Activated CD8-positive, alpha-beta T cell treated with anti-CD3 and anti-CD28 coated beads, Interleukin-2, amount 10 ng/mL, durations not matched to agents 7 days and 5 days (primary cell): ENCODE data around the gene HERPUD2. TPM values are rescaled to one million over a fixed set of nuclear protein-coding genes. Genes with fewer than 3 reads are reported as not detected.

ENCODE experiments used
- ATAC-seq: fragments of 150-1000 bp; cut with Tn5 transposase; one replicate; pipeline ENCODE4 v1.10.0; 2021; ENCODE audit warnings: moderate library complexity
- CTCF ChIA-PET: fragments of 350-600 bp; sonication (Branson Sonifier 250); formaldehyde crosslinking; loops from one replicate; lab custom pipeline; 2021; ENCODE audit warnings: antibody characterized with exemption; lab: Charles Lee
- POLR2A ChIA-PET: fragments of 350-600 bp; sonication (Branson Sonifier 250); formaldehyde crosslinking; loops from one replicate; lab custom pipeline; 2021; ENCODE audit warnings: antibody characterized with exemption; lab: Charles Lee
- DNase-seq: peaks from one replicate; pipeline ENCODE4 v3.0.0-alpha.2; 2020
- H3K27ac Mint-ChIP-seq: one replicate; pipeline ENCODE4 v1.8.0; 2021; ENCODE audit warnings: mild to moderate bottlenecking, mixed read lengths
- H3K27me3 Mint-ChIP-seq: one replicate; pipeline ENCODE4 v1.8.0; 2021; ENCODE audit warnings: low read depth, mixed read lengths
- H3K36me3 Mint-ChIP-seq: one replicate; pipeline ENCODE4 v1.8.0; 2021; ENCODE audit warnings: low read depth, mixed read lengths
- H3K4me1 Mint-ChIP-seq: one replicate; pipeline ENCODE4 v1.8.0; 2021; ENCODE audit warnings: low read depth, mixed read lengths
- H3K4me3 Mint-ChIP-seq: one replicate; pipeline ENCODE4 v1.8.0; 2021; ENCODE audit warnings: mild to moderate bottlenecking, mixed read lengths
- H3K9me3 Mint-ChIP-seq: one replicate; pipeline ENCODE4 v1.8.0; 2022; ENCODE audit warnings: mixed read lengths; ENCODE audit not compliant: insufficient read depth
- total RNA-seq, 2 experiments: library from RNA; stranded (reverse); gene quantifications; one replicate each; pipeline ENCODE4 v1.2.3, GENCODE V29; 2021

The HERPUD2 gene
- total RNA-seq, 2 experiments from 2014 or later, result 30.4 to 31.3 TPM

DNA sequence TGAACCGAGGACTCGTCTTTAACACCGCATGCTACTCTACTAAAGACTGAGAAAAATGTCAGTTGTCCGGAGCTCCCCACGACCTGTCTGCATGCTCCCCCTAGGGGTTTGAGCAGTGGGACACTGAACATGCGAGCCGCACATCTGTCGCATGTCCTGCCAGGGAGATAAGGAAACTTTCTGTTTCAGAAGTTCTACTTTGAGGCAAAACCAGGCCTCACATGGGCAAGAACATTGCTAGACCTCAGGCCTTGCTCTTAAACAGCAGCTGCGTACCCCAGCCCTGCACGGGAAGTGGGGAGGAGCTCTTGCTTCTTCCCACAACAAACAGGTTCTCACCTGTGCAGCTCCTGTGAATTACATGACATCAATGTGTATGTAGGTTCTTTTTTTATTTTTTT, 30.3 kb upstream of the HERPUD2 start:
- Mint-ChIP-seq H3K36me3 (no peaks in the 10 kb centered on the region), H3K27me3 (no peaks in the 10 kb centered on the region), H3K4me1 (peaks cover 77% of the 10 kb centered on the region), H3K4me3 (peak overlapping the region; percentile 47), H3K27ac (peak overlapping the region; percentile 83), H3K9me3 (peaks cover 10% of the 10 kb centered on the region)
- POLR2A ChIA-PET, result interaction anchor here (0.6 to 7.6 kb wide), 4 partner anchors 15 to 75 kb away, joined by 3 to 64 read pairs (median 30); partner anchors contain the start of genes HERPUD2 and SEPTIN7
- peak; percentile 81 for DNase-seq
- CTCF ChIA-PET, result interaction anchor here (0.7 to 10.4 kb wide), 18 partner anchors 10 to 217 kb away, joined by 3 to 144 read pairs (median 3); partner anchors contain the start of genes HERPUD2 and SEPTIN7
- ATAC-seq, result peak; percentile 85

DNA sequence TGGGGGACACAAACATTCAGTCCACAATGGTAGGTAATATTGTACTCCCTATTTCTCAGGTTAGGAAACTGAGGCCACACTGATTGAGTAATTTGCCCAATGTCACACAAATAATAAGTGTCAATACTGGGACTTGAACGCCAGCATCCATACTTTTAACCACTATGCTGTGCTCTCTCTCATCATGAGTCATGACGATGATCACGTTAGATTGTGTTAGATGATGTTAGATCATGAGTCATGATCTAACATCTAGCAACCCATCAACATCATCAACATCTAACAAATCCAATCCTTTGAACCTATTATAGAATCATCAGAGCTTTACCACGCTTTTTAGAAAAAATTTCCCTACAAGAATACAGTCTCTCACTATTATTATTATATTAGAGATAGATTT, 28.1 kb upstream of the HERPUD2 start:
- POLR2A ChIA-PET, result interaction anchor here (1.6 to 2.4 kb wide), 3 partner anchors 29 to 79 kb away, joined by 4 to 14 read pairs (median 11); partner anchors contain the start of genes HERPUD2 and SEPTIN7
- H3K4me1 Mint-ChIP-seq, result peaks cover 54% of the 10 kb centered on the region
- ATAC-seq, result peak; percentile 14
- CTCF ChIA-PET, result interaction anchor here (0.7 to 10.4 kb wide), 8 partner anchors 13 to 596 kb away, joined by 3 to 144 read pairs (median 4); partner anchors contain the start of genes HERPUD2 and SEPTIN7
- peaks cover 10% of the 10 kb centered on the region for H3K9me3 Mint-ChIP-seq
- H3K4me3 Mint-ChIP-seq, result no peak overlapping the region
- no peak overlapping the region for H3K27ac Mint-ChIP-seq
- H3K36me3 Mint-ChIP-seq, result no peaks in the 10 kb centered on the region
- no peak for DNase-seq
- H3K27me3 Mint-ChIP-seq, result peaks cover 2% of the 10 kb centered on the region

DNA sequence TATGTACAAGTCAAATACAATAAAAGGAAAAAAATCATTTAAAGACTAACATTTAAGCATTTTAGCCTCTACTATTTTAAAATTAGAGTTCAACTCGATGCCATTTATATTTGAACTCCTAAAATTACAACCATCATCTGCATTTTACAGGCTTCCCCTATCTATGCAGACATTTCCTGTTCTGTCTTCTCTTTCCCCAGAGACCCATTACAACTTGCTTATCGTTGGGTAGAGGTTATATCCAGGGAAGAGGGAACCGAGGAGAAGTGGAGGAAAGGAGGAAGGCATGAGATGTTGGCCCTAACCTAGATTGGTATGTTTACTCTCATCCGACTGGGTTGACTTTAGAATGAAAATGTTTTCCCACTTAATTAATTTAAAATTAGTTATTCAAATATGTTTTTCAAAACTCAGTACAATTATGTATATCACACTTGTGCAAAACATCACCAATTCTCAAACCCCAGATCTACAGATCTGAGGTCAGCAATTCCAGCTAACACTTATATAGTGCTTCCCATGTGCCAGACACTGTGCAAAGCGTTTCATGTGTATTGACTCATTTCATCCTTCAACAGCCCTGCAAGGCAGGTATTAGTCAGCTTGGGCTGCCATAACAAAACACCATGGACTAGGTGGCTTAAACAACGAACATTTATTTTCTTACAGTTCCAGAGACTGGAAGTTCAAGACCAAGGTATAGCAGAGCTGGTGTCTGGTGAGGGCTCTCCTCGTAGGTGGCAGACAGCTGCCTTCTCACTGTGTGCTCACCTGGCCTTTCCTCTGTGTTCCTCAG, 27.3 kb upstream of the HERPUD2 start:
- peaks cover 49% of the 10 kb centered on the region for H3K4me1 Mint-ChIP-seq
- DNase-seq, result no peak
- ATAC-seq, result no peak
- peaks cover 10% of the 10 kb centered on the region for H3K9me3 Mint-ChIP-seq
- no peaks in the 10 kb centered on the region for H3K36me3 Mint-ChIP-seq
- POLR2A ChIA-PET, result interaction anchor here (1.6 to 2.4 kb wide), 3 partner anchors 28 to 80 kb away, joined by 4 to 14 read pairs (median 11); partner anchors contain the start of genes HERPUD2 and SEPTIN7
- no peak overlapping the region for H3K27ac Mint-ChIP-seq
- no peak overlapping the region for H3K4me3 Mint-ChIP-seq
- peaks cover 2% of the 10 kb centered on the region for H3K27me3 Mint-ChIP-seq
- CTCF ChIA-PET, result interaction anchor here (0.8 to 10.4 kb wide), 5 partner anchors 12 to 79 kb away, joined by 3 to 144 read pairs (median 6); partner anchors contain the start of genes HERPUD2 and SEPTIN7

DNA sequence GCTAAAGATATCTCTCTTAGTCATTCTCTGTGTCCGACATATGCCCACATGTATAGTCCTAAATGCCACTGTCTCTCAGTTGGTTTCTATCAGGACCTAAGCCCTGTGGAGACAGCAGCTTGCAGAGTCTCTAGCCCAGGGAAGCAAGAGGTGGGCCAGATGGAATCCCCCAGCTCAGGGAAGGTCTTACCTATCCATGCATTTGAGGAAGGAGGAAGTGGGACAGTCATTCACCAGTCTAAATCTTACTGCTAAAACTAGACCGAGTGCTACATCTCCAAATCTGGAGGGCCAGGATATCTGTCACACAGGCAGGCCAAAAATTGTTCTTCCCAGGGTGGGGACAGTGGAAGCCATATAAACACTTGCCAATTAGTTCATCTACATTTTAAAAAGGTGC, 26.4 kb upstream of the HERPUD2 start:
- ATAC-seq (no peak), DNase-seq (no peak)
- Mint-ChIP-seq H3K27me3 (peaks cover 2% of the 10 kb centered on the region), H3K9me3 (peaks cover 10% of the 10 kb centered on the region), H3K4me1 (peaks cover 40% of the 10 kb centered on the region), H3K27ac (no peak overlapping the region), H3K36me3 (no peaks in the 10 kb centered on the region), H3K4me3 (no peak overlapping the region)
- CTCF ChIA-PET, result interaction anchor here (10.4 kb wide), 1 partner anchor 11 kb away, joined by 144 read pairs; no protein-coding TSS in a partner anchor
- POLR2A ChIA-PET, result no interaction called here

DNA sequence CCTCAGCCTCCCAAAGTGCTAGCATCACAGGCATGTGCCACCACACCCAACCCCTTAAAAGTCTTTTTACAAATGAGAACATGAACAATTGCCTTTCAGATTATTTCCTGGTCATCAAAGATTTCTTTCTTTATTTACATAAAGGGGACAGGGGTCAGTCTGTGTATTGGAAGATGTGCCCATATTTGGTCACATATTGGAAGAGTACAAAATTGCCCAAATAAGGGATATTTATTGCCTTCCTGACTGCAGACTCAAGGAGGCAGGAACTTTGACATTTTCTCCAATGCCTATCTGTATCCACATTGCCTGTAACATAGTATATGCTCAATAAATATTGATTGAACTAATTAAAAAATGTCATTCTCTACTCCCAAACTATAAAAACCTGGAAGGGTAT, 25.9 kb upstream of the HERPUD2 start:
- Mint-ChIP-seq H3K36me3 (no peaks in the 10 kb centered on the region), H3K27ac (no peak overlapping the region), H3K4me3 (no peak overlapping the region), H3K27me3 (peaks cover 2% of the 10 kb centered on the region), H3K4me1 (peaks cover 40% of the 10 kb centered on the region), H3K9me3 (peaks cover 10% of the 10 kb centered on the region)
- ChIA-PET POLR2A (no interaction called here), CTCF (interaction anchor here (0.9 to 10.4 kb wide), 2 partner anchors 11 to 56 kb away, joined by 3 to 144 read pairs; no protein-coding TSS in a partner anchor)
- no peak for DNase-seq
- no peak for ATAC-seq

DNA sequence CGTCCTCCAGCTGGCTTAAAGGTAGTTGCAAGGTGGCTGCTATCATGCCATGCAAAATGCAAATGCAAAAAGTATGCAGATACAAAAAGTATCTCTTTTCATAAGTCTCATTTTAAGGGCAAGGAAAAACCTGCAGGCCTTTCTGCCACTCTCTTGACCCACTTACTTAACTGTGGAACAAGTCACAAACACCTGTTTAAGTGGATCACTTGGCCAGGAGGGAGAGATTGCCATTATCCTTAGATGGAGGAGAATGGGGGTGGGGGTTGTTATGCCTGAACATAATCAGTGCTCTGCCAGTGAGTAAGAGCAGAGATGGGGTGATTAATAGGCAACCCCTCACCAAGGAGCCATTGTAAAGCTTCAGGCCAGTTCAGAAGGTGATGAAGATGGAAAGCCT, 25.1 kb upstream of the HERPUD2 start:
- peaks cover 35% of the 10 kb centered on the region for H3K4me1 Mint-ChIP-seq
- DNase-seq, result no peak
- no peak for ATAC-seq
- ChIA-PET CTCF (interaction anchor here (0.9 kb wide), 1 partner anchor 56 kb away, joined by 3 read pairs; no protein-coding TSS in a partner anchor), POLR2A (no interaction called here)
- H3K9me3 Mint-ChIP-seq, result peaks cover 10% of the 10 kb centered on the region
- H3K27me3 Mint-ChIP-seq, result peaks cover 2% of the 10 kb centered on the region
- H3K36me3 Mint-ChIP-seq, result no peaks in the 10 kb centered on the region
- H3K27ac Mint-ChIP-seq, result no peak overlapping the region
- H3K4me3 Mint-ChIP-seq, result no peak overlapping the region

DNA sequence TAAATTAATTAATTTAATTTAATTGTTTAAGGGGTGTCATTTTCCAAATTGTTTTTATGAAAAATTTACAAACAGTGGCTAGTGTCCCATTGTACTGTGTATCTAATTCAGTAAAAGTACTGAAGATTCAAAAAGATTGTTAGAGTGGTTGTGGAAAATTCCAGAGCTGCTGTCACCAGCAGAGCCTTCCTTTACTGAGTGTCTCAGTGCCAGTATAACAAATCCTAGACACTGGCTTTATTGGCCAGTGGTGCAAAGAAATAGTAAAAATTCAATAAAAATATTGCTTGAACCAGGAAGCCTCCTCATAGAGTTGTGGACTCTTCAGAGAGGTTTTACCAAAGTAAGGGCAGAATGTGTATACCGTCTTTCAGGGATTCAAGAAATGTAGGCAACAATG, 23.1 kb upstream of the HERPUD2 start:
- no peak overlapping the region for H3K4me3 Mint-ChIP-seq
- CTCF ChIA-PET, result no interaction called here
- POLR2A ChIA-PET, result no interaction called here
- no peaks in the 10 kb centered on the region for H3K36me3 Mint-ChIP-seq
- peaks cover 5% of the 10 kb centered on the region for H3K9me3 Mint-ChIP-seq
- H3K4me1 Mint-ChIP-seq, result peaks cover 21% of the 10 kb centered on the region
- H3K27ac Mint-ChIP-seq, result no peak overlapping the region
- DNase-seq (no peak), ATAC-seq (no peak)
- H3K27me3 Mint-ChIP-seq, result peaks cover 2% of the 10 kb centered on the region

DNA sequence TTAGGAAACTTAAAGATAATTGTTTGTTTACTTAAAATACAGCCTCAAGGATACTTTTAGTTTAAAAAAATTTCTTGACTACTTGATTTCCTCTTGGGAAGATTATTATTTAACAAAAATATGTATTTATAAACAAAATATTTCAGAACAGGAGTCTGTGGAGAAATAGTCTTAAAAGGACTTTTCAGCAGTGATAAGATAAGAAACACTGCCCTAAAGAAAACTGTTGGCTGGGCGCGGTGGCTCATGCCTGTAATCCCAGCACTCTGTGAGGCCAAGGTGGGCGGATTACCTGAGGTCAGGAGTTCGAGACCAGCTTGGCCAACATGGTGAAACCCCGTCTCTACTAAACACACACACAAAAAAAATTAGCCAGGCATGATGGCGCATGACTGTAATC, 22.6 kb upstream of the HERPUD2 start:
- Mint-ChIP-seq H3K9me3 (peaks cover under 1% of the 10 kb centered on the region), H3K4me3 (no peak overlapping the region), H3K36me3 (no peaks in the 10 kb centered on the region), H3K27ac (no peak overlapping the region), H3K27me3 (peaks cover 2% of the 10 kb centered on the region), H3K4me1 (peaks cover 16% of the 10 kb centered on the region)
- ATAC-seq, result no peak
- CTCF ChIA-PET, result interaction anchor here (1.7 kb wide), 1 partner anchor 190 kb away, joined by 4 read pairs; no protein-coding TSS in a partner anchor
- DNase-seq, result no peak
- POLR2A ChIA-PET, result interaction anchor here (0.9 kb wide), 1 partner anchor 83 kb away, joined by 3 read pairs; no protein-coding TSS in a partner anchor

DNA sequence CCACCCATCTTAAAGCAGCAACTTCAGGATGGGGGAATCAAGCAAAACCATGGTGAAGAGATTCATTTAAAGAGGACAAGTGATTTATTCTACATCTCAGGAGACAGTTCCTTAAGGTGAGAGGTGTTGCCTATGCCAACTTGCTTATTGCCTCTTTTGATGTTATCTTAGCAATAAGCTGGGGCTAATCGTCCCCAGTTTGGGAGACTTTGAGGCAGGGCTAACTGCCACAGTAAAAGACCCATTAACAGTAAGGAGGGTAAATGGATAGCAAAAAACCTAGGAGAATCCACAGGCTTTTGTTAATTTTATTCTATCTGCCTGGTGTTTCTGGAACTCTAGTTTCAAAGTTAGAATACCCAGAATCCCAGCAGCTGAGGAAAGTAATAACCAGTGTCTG, 22.1 kb upstream of the HERPUD2 start:
- no peak overlapping the region for H3K27ac Mint-ChIP-seq
- peaks cover 14% of the 10 kb centered on the region for H3K4me1 Mint-ChIP-seq
- DNase-seq, result no peak
- ATAC-seq, result no peak
- POLR2A ChIA-PET, result interaction anchor here (0.9 kb wide), 1 partner anchor 83 kb away, joined by 3 read pairs; no protein-coding TSS in a partner anchor
- H3K27me3 Mint-ChIP-seq, result peaks cover 2% of the 10 kb centered on the region
- H3K4me3 Mint-ChIP-seq, result no peak overlapping the region
- no peaks in the 10 kb centered on the region for H3K36me3 Mint-ChIP-seq
- CTCF ChIA-PET, result interaction anchor here (1.7 kb wide), 1 partner anchor 190 kb away, joined by 4 read pairs; no protein-coding TSS in a partner anchor
- H3K9me3 Mint-ChIP-seq, result no peaks in the 10 kb centered on the region

DNA sequence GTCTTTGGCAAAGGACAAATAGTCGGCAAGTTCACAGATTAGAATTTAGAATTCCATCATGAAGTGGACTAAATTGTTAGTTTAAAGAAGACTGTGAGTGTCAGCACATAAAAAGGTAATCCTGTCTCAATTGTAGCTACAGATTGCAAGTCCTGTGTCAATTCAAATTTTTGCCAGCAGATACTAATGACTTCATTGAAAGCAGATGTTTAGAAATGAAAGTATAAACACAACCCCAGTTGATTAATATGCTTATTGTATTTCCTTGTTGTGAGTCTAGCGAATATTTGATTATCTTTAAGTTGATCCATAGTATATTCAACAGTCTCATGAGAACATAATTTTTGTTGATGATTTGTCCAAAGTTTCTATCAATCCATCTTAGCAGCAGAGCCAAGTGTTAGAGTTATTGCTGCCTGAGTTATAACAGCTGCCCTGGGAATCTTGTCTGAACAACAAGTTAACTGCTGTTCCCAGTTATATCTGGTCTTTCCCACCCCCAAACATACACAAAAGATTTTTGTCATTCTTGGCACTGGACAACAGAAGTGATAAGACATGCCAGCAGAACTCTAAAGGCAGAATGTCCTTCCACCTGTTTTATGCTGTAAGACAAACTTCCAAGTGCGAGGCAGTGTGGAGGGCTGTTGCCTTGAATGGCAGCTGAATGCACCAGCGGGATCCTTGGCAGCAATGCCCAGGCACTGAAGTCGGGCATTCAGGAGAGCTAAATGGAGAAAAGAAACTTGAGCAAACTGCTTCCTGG, 21.3 kb upstream of the HERPUD2 start:
- CTCF ChIA-PET, result interaction anchor here (1.7 kb wide), 1 partner anchor 191 kb away, joined by 4 read pairs; no protein-coding TSS in a partner anchor
- no peak for ATAC-seq
- H3K27me3 Mint-ChIP-seq, result peaks cover 2% of the 10 kb centered on the region

DNA sequence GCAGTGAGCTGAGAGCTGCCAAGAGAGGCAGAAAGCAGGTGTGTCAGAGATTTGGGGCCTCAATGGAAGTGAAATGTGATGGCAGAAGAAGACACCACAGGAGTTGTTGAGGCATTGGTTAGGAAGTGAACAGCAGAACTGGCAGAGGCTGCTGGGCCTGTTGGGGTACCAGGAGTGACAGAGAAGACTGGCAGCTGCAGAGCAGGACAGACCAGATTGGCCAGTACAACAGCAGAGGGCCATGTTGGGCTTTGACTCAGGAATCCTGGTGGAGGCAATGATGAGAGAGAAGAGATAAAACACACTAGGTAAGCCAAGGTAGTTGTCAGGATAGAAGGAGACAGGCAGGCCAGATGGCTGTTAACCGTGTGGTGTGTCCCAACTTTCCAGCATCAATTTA, 19.9 kb upstream of the HERPUD2 start:
- H3K4me3 Mint-ChIP-seq, result no peak overlapping the region
- ATAC-seq, result no peak
- ChIA-PET POLR2A (no interaction called here), CTCF (interaction anchor here (0.8 kb wide), 1 partner anchor 10 kb away, joined by 3 read pairs; no protein-coding TSS in a partner anchor)
- peaks cover 19% of the 10 kb centered on the region for H3K4me1 Mint-ChIP-seq
- no peak overlapping the region for H3K27ac Mint-ChIP-seq
- H3K27me3 Mint-ChIP-seq, result peaks cover 4% of the 10 kb centered on the region
- H3K36me3 Mint-ChIP-seq, result peaks cover 4% of the 10 kb centered on the region
- no peaks in the 10 kb centered on the region for H3K9me3 Mint-ChIP-seq
- no peak for DNase-seq

More for the DNA sequence above, 21.3 kb upstream of the HERPUD2 start:
- Mint-ChIP-seq H3K27ac (no peak overlapping the region), H3K4me1 (peaks cover 11% of the 10 kb centered on the region), H3K4me3 (no peak overlapping the region), H3K9me3 (no peaks in the 10 kb centered on the region), H3K36me3 (no peaks in the 10 kb centered on the region)
- POLR2A ChIA-PET, result interaction anchor here (0.6 kb wide), 1 partner anchor 84 kb away, joined by 3 read pairs; no protein-coding TSS in a partner anchor
- no peak for DNase-seq
